GM10266 (cell line): Measurements from ENCODE around the gene ME3.
"Not testable (repeated sequence)": the region's sequence is repeated elsewhere in the genome, so short reads cannot be mapped to it uniquely, and the experiment has no call there.

Source experiments
- DNase-seq: peaks from one replicate; pipeline ENCODE4 v3.0.0; 2012; ENCODE audit errors: extremely low spot score
- CTCF ChIP-seq: IDR thresholded peaks from 2 replicates; pipeline ENCODE4 v1.5.1; 2012; ENCODE audit warnings: mild to moderate bottlenecking, low read depth; ENCODE audit not compliant: control insufficient read depth, insufficient read depth; ENCODE audit errors: missing control alignments

ME3 gene

GRCh38 chr11:86524620-86525352 is 147.6 kb downstream of the ME3 start:
- DNase-seq: no peak
- no peak for TF ChIP-seq CTCF

GRCh38 chr11:86523738-86524619 is 148.4 kb downstream of the ME3 start:
- no peak for TF ChIP-seq CTCF
- no peak for DNase-seq

- not testable (repeated sequence) for DNase-seq
Observed at GRCh38 chr11:86522512-86522911, 149.9 kb downstream of the ME3 start.

- no peak for DNase-seq
- TF ChIP-seq CTCF: no peak
Observed at GRCh38 chr11:86519064-86519911, 153.1 kb downstream of the ME3 start.

GRCh38 chr11:86518211-86518610 is 154.2 kb downstream of the ME3 start:
- DNase-seq: no peak
- TF ChIP-seq CTCF: no peak

DNA sequence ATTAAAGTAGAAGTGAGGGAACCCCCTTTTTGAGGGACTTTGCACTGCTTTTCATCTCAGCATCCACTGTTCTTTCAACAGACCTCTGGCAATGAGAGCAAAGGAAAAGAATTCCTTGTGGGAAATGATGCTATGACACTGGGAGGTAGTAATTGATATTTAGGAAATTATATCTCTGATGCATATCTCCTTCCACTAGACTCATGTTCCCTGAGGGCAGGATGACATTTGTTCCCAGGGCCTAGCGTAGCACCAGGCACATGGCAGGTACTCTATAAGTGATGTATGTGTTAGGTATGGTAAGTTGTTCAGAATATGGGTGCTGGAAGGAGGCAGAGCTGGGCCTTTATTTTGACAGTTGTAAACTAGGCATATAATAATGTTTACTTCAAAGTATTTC is 154.9 kb downstream of the ME3 start:
- TF ChIP-seq CTCF: no peak
- no peak for DNase-seq

GRCh38 chr11:86515297-86516094 is 156.9 kb downstream of the ME3 start:
- no peak for DNase-seq
- TF ChIP-seq CTCF: no peak
